ENCODE measurements around the gene SZRD1.
A peak's percentile ranks its signal among the peaks of the same experiment; 100 is the strongest.
"Not testable (repeated sequence)": the region's sequence is repeated elsewhere in the genome, so short reads cannot be mapped to it uniquely, and the experiment has no call there.

The SZRD1 gene

DNA sequence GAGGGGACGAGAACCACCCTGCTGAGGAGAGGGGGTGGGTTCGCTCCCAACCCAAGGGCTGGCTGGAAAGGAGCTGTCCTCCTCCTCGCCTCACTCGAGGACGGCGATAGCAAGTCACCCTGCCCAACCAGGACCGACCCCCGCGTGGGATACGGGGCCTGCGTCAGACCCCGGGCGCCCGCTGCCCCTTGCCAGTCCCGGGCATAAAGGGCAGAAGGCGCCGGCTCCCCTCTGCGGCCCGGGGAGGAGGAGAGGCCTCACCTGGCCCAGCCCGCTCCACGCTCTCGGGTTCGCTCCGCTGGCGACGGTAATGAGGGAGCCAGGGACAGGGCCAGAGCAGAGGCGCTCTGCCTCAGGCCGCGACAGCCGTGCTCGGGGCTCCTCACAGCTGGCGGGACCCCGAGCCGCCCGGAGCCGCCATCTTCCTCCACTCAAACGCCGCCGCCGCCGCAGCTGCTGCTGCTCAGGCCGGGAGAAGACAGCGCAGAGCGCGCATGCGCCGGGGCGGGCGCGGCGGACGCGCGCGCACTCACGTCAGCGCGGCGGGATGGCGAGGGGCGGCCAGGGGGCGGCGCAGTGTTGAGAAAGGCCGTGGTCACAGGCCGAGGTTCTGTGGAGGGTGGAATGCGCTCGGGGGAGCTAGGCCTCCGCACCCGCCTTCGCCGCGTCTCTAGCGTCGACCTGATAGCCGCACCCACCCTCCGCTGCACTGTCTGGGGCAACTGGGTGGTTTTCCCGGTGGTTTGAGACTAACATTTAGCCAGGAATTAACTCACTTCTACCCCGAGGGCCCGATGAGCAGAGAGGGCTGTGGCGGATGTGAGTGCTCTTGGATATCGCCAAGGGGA is 14.8 kb upstream of the SZRD1 start, which contains the start of gene FBXO42:
FBXO42 (minus strand) TSS at position 487 of the 848 bp plus-strand sequence. CDS start 37,062 bp downstream, outside the sequence.
- peak within 1 kb of the TSS; percentile 95 for H3K4me3 Mint-ChIP-seq
- no peaks in the 10 kb centered on the region for H3K36me3 Mint-ChIP-seq
- no peaks in the 10 kb centered on the region for H3K27me3 Mint-ChIP-seq

DNA sequence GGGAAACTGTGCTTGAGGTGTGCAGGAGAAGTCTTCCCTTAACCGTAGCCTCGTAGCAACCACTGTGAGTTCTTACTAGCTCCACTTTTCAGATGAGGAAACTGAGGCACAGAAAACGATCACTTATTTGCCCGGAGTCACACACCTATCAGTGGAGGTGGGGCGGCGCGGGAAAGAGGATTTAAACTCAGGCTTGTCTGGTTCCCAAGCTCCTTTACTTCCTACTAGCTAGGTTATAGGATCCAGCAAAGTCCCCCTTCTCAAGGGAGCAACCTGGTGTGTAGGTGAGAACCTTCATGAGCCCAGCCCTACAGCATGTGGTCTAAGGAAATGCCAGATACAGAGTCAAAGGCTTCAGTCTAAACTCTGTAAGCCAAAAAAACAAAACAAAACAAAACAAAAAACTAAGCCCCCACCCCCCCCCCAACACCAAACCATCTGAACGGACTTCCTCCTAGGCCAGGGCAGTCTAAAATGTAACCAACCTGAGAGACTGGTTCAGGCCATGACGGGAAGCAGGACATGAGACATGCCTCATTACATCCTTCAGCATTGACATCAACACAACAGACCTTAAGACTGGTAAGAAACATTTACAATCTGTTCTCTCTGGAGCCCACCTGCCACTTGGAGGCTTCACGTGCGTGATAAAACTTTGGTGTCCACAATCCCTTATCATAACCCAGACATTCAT is 14.1 kb upstream of the SZRD1 start:
- peak overlapping the region; percentile 95 for H3K4me3 Mint-ChIP-seq
- no peaks in the 10 kb centered on the region for H3K27me3 Mint-ChIP-seq
- peaks cover 32% of the 10 kb centered on the region for H3K4me1 Mint-ChIP-seq (ENCODE audit: low read depth)
- no peaks in the 10 kb centered on the region for H3K9me3 Mint-ChIP-seq (ENCODE audit: low read depth)
- peak overlapping the region; percentile 90 for H3K27ac Mint-ChIP-seq
- no peaks in the 10 kb centered on the region for H3K36me3 Mint-ChIP-seq

More for the DNA sequence above, 14.8 kb upstream of the SZRD1 start, which contains the start of gene FBXO42:
- peaks cover 34% of the 10 kb centered on the region for H3K4me1 Mint-ChIP-seq (ENCODE audit: low read depth)
- no peaks in the 10 kb centered on the region for H3K9me3 Mint-ChIP-seq (ENCODE audit: low read depth)
- H3K27ac Mint-ChIP-seq = peak within 1 kb of the TSS; percentile 90

DNA sequence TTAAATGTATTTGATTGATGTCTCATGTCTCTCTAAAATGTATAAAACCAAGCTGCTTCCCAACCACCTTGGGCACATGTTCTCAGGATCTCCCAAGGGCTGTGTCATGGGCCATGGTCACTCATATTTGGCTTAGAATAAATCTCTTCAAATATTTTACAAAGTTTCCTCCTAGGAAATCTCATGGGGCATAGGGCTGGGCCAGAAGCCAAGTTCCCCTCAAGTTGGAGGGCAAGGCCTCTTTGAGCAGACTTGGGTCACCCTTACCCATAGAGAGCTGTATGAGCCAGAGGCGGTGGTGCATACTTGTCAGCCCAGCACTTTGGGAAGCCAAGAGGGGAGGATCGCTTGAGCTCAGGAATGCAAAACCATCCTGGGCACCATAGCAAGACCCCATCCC is 12.4 kb upstream of the SZRD1 start:
- peaks cover 19% of the 10 kb centered on the region for H3K4me1 Mint-ChIP-seq (ENCODE audit: low read depth)
- no peak overlapping the region for H3K27ac Mint-ChIP-seq

DNA sequence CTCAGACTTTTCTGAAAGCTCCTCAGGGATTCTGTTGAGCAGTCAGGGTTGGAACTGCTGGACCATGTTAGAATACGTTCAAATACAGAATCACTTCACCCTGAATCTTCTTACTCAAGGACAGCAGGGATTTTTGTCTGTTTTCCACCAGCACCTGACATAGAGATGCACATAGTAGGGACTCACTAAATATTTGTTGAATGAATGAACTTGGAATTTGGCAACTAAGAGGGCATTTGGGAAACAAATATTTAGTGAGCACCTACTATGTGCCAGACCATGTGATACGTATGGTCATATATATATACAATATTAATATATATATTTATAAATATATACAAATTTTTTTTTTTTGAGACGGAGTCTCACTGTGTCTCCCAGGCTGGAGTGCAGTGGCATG is 10.2 kb upstream of the SZRD1 start:
- Mint-ChIP-seq H3K36me3 (no peaks in the 10 kb centered on the region), H3K27ac (no peak overlapping the region), H3K9me3 (ENCODE audit: low read depth) (no peaks in the 10 kb centered on the region), H3K4me1 (ENCODE audit: low read depth) (peaks cover 3% of the 10 kb centered on the region), H3K4me3 (no peak overlapping the region), H3K27me3 (no peaks in the 10 kb centered on the region)

More for the DNA sequence above, 12.4 kb upstream of the SZRD1 start:
- Mint-ChIP-seq H3K36me3 (no peaks in the 10 kb centered on the region), H3K9me3 (ENCODE audit: low read depth) (no peaks in the 10 kb centered on the region), H3K4me3 (no peak overlapping the region), H3K27me3 (no peaks in the 10 kb centered on the region)

DNA sequence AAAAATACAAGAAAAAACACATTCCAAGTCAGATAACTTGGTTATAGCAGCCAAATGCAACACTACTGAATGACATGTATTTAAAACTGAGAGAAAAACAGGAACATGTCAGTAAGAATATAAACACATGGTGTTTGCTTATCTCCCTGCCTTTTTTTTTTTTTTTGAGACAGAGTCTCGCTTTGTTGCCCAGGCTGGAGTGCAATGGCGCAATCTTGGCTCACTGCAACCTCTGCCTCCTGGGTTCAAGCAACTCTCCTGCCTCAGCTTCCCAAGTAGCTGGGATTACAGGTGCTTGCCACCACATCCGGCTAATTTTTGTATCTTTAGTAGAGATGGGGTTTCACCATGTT is 1.9 kb upstream of the SZRD1 start:
- H3K4me1 Mint-ChIP-seq (ENCODE audit: low read depth) = peaks cover 27% of the 10 kb centered on the region
- not testable (repeated sequence) for H3K36me3 Mint-ChIP-seq; H3K9me3 Mint-ChIP-seq (ENCODE audit: low read depth); H3K4me3 Mint-ChIP-seq; H3K27me3 Mint-ChIP-seq; H3K27ac Mint-ChIP-seq

DNA sequence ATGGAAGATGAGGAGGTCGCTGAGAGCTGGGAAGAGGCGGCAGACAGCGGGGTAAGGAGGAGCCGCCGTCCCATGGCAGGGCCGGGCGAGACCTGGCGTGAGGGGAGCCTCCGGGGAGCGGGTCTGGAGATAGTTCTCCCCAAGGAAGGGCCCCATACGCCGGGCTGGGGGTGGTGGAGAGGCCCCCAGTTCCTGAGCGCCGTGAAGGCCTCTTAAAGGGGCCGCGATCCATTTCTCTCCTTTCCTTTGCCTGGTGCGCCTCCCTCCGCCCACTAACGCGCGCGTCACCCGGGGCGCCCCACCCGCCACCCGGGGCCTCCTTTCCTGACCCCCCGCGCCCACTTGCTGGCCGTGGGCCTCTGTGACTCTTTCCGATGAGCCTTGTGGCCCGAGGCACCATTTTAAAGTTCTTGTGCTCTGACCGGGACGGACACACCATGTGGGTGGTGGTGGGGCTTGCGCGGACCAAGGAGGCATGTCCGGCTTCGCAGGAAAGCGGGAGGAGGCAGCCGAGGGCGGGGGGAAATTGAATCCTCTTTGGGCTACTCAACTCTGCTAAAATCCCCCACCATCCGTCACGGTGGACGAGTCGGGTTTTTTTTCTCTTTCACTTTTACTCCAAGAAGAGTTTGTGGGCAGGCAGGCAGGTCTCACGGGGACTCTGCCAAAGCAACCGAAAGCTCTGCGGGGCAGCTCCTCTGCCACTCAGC is 371 bp downstream of the SZRD1 start:
- Mint-ChIP-seq H3K27ac (peak overlapping the region; percentile 98), H3K4me3 (peak overlapping the region; percentile 96), H3K9me3 (ENCODE audit: low read depth) (no peaks in the 10 kb centered on the region), H3K36me3 (peaks cover 4% of the 10 kb centered on the region), H3K27me3 (no peaks in the 10 kb centered on the region), H3K4me1 (ENCODE audit: low read depth) (peaks cover 43% of the 10 kb centered on the region)

DNA sequence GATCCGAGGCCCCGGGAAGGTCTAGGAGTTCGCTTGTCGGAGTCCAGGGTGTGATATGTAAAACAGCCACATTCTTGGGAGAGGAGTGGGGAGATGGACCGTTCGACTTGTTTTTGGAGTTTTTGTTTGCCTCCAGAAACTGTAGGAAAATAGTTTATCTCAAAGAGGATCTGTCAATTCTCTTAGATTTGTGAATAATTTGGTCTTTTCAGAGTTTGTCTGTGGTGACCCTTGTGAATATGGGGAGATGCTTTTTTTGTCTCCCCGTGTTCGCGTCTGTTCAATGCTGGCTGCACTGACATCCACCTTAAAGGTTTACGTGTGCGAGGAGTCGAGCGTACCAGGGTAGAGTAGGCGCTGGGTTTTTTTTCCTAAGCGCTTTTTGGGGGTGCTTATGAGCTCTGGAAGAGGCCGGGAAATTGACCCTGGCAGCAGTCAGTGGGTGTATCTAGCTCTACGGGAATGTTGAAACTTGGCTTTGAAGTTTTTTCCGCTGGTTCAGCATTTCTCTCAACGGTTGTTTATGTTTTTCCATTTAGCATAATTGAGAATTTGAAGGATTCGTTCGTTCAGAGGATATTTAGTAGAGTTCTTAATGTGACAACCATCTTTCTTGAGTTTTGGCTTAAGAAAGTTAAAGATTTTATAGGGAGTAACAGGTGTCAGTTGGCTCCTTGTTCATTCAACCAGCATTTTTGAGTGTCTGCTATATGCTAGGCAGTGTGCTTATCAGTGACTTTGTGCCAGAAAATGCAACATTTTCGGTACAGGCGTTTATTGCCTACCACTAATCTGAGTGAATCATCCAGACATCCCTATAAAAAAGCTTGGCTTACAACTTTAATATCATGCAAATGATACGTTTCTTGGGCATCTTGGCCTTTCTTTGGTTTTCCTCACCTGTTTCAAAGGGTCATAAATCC is 1.2 kb downstream of the SZRD1 start:
- H3K4me1 Mint-ChIP-seq (ENCODE audit: low read depth) = peaks cover 47% of the 10 kb centered on the region
- H3K9me3 Mint-ChIP-seq (ENCODE audit: low read depth) = no peaks in the 10 kb centered on the region
- H3K36me3 Mint-ChIP-seq = peaks cover 4% of the 10 kb centered on the region
- H3K27ac Mint-ChIP-seq = peak overlapping the region; percentile 98
- no peaks in the 10 kb centered on the region for H3K27me3 Mint-ChIP-seq
- H3K4me3 Mint-ChIP-seq = peak overlapping the region; percentile 96

DNA sequence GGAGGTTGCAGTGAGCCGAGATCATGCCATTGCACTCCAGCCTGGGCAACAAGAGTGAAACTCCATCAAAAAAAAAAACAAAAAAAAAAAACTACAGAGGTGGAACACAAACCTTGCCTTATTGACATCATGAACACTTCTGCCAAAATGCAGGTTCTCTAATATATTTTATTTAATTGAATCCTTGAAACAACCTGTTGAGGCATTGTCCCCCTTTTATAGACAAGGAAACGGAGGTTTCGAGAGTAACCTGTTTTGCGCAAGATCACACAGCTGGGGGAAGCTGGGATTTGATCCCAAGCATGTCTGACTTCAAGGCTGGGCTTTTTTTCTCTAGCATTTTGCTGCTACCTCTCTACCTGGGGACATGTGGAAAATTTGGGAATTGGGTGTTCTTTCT is 2.8 kb downstream of the SZRD1 start:
- peaks cover 4% of the 10 kb centered on the region for H3K36me3 Mint-ChIP-seq
- peaks cover 56% of the 10 kb centered on the region for H3K4me1 Mint-ChIP-seq (ENCODE audit: low read depth)
- no peaks in the 10 kb centered on the region for H3K27me3 Mint-ChIP-seq
- no peak overlapping the region for H3K27ac Mint-ChIP-seq
- peak overlapping the region; percentile 96 for H3K4me3 Mint-ChIP-seq
- H3K9me3 Mint-ChIP-seq (ENCODE audit: low read depth) = no peaks in the 10 kb centered on the region

DNA sequence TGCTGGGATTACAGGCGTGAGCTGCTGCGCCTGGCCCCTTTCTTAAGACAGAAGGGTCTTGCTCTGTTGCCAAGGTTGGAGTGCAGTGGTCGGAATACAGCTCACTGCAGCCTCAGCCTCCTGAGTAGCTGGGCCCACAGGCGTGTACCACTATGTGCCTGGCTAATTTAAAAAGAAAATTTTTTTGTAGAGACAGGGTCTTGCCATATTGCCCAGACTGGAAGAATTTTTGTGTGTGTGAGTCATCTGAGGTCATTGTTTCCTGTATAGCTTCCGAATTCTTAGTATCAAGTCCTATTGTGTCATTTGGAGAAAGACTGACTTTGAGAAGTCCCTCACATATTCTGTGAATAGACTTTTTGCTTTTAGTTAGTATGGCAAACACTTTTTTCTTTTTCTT is 4.7 kb downstream of the SZRD1 start:
- Mint-ChIP-seq H3K4me1 (ENCODE audit: low read depth) (peaks cover 71% of the 10 kb centered on the region), H3K36me3 (peaks cover 4% of the 10 kb centered on the region), H3K27me3 (no peaks in the 10 kb centered on the region), H3K9me3 (ENCODE audit: low read depth) (no peaks in the 10 kb centered on the region), H3K27ac (peak overlapping the region; percentile 84), H3K4me3 (peak overlapping the region; percentile 76)

DNA sequence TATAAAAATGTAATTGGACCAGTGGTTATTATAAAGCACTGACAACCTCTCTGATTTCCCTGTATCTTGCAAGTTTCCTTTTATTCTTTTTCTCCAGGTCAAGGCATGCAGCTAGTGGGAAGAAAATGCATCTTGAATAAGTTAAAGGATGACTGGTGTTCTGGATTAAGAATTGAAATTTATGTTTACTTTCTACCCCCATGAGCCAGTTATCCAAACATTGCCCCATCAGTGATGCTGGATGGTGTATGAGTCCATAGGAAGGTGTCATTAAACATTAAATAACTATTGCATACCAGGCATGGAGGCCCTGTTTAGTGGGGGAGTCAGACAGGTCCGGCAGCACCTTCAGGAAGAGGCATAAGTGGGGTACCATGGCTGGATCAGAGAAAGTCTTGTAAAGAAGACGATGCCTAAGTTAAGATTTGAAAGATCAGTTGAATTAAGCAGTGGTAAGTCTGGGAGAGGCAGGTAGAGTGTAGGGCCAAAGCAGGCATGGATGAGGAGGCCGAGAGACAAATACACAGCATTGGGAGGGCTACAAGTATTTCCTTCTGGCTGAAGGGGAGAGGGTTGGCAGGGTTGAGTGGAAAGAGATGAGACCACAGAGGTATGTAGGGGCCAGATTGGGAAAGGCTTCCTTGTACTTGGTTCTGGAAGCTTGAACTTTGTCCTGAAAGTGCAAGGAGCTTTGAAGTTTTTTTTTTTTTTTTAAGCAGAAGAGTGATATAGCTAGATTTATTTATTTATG is 5.7 kb downstream of the SZRD1 start:
- H3K4me1 Mint-ChIP-seq (ENCODE audit: low read depth) = peaks cover 78% of the 10 kb centered on the region
- H3K4me3 Mint-ChIP-seq = peak overlapping the region; percentile 76
- H3K27me3 Mint-ChIP-seq = no peaks in the 10 kb centered on the region
- H3K27ac Mint-ChIP-seq = peak overlapping the region; percentile 8
- H3K36me3 Mint-ChIP-seq = peaks cover 4% of the 10 kb centered on the region
- no peaks in the 10 kb centered on the region for H3K9me3 Mint-ChIP-seq (ENCODE audit: low read depth)

DNA sequence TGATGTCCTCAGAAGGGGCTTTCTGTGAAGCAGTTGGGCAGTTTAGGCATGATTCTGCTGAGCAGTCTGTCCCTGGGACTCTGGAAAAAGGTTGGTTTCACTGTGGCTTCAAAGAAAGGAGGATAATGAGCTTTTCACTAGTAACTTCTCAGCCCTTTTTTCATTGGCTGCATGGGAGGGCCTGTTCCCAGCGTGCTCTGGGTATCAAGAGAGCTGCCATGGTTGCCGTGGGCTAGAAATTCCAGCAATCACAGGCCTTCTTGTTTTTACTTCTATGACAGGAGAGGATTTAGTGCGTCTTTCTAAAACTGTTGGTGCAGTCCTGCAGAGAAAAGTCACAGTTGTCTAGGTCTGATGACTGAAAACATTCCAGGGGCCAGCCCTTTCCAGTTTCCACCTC is 7.2 kb downstream of the SZRD1 start:
- peak overlapping the region; percentile 49 for H3K4me3 Mint-ChIP-seq
- peaks cover under 1% of the 10 kb centered on the region for H3K36me3 Mint-ChIP-seq
- H3K4me1 Mint-ChIP-seq (ENCODE audit: low read depth) = peaks cover 76% of the 10 kb centered on the region
- H3K27me3 Mint-ChIP-seq = no peaks in the 10 kb centered on the region
- no peaks in the 10 kb centered on the region for H3K9me3 Mint-ChIP-seq (ENCODE audit: low read depth)
- peak overlapping the region; percentile 73 for H3K27ac Mint-ChIP-seq

DNA sequence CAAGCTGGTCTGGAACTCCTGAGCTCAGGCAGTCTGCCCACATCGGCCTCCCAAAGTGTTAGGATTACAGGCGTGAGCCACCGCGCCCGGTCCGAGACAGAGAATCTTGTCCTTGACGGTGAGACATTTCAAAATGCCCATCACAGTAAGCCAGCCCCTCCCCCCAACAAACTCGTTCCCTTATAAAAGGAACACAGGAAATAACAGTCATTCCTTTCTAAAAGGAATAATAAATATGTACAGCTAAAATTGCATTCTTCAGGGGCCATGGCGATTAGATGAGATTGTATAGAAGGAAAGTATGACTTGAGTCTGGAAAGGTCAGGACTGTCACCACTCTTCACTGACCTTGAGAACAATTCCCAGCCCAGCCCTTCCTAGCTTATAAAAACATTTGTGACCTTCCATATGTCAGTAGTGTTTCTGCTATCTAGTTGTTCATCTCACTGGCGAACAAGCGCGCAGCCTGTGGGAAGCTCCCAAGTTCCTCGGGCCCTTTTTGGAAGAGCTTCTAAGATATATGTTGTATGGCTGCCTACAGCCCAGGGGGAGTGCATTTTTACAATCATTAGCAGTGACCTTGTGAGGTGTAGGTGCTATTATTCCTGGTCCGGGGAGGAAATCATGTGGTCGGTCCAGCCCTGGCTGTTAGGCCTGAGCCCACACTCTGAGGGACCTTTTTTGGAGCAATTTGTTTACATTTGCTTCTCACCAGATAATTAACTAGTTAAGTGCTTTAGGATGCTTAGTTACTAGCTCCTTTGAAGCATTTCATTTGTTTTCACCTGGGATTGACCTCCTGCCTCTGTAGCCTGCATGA is 8.7 kb downstream of the SZRD1 start:
- no peaks in the 10 kb centered on the region for H3K27me3 Mint-ChIP-seq
- H3K4me3 Mint-ChIP-seq = peak overlapping the region; percentile 25
- peaks cover 73% of the 10 kb centered on the region for H3K4me1 Mint-ChIP-seq (ENCODE audit: low read depth)
- H3K9me3 Mint-ChIP-seq (ENCODE audit: low read depth) = no peaks in the 10 kb centered on the region
- no peaks in the 10 kb centered on the region for H3K36me3 Mint-ChIP-seq
- H3K27ac Mint-ChIP-seq = peak overlapping the region; percentile 46

DNA sequence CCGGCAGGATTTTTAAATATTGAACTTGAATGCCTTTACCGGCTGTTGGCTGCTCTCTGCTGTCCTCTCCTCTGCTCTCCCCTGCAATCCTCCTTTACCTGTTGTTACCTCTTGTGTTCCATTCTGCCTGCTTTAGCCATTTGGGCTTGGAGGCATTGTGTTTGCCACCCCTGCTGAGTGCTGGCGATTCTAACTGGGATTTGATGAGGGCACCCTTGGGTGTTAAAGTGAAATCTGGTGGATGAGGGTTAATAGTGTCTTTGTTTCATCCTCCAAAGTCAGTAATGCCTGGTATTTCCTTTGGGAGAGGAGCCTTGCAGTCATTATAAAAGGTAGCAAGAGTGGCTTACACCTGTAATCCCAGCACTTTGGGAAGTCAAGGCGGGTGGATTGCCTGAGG is 9.9 kb downstream of the SZRD1 start:
- H3K4me1 Mint-ChIP-seq (ENCODE audit: low read depth) = peaks cover 67% of the 10 kb centered on the region
- no peaks in the 10 kb centered on the region for H3K36me3 Mint-ChIP-seq
- peak overlapping the region; percentile 64 for H3K27ac Mint-ChIP-seq

More for the DNA sequence above, 9.9 kb downstream of the SZRD1 start:
- Mint-ChIP-seq H3K4me3 (peak overlapping the region; percentile 49), H3K27me3 (no peaks in the 10 kb centered on the region), H3K9me3 (ENCODE audit: low read depth) (no peaks in the 10 kb centered on the region)

Measured in activated naive CD8-positive, alpha-beta T cell (primary cell).